GM12891 (cell line): ENCODE results near the gene ANO9.

Experiments used
- PAX5 ChIP-seq: IDR thresholded peaks from 2 replicates; pipeline ENCODE4 v1.6.1; 2011; ENCODE audit warnings: low read length, moderate library complexity, mild to moderate bottlenecking; ENCODE audit not compliant: insufficient read depth, severe bottlenecking
- POLR2A ChIP-seq: IDR thresholded peaks from 2 replicates; pipeline ENCODE4 v1.6.1; 2011; ENCODE audit warnings: low read depth, low read length, control low read depth
- POLR2AphosphoS5 ChIP-seq: IDR thresholded peaks from 2 replicates; pipeline ENCODE4 v1.6.1; 2011; ENCODE audit warnings: low read depth, low read length, control low read depth
- POU2F2 ChIP-seq: IDR thresholded peaks from 2 replicates; pipeline ENCODE4 v1.6.1; 2011; ENCODE audit warnings: low read depth, mild to moderate bottlenecking, control low read depth, low read length, moderate library complexity
- SPI1 ChIP-seq: IDR thresholded peaks from 2 replicates; pipeline ENCODE4 v1.6.1; 2011; ENCODE audit warnings: low read depth, low read length, control low read depth
- TAF1 ChIP-seq: IDR thresholded peaks from 2 replicates; pipeline ENCODE4 v1.6.1; 2011; ENCODE audit warnings: low read depth, low read length, control low read depth

DNA sequence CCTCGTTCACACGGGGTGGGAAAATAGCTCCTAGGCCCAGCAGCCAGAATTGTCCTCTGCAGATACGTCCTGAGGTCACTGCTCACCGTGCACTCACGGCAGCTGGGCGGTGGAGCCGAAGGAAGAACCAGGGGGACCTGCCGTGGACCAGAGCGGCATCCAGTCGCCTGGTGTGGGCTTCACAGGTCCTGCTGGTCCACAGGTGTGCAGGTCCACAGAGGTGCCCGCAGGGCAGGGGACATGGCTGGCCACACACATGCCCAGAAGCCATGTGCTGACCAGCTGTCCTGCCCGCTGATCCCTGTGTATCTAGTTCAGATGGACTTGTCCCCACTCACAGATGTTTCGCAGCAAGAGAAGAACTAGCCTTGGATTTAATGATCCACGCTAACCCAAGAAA lies 58.4 kb downstream of the ANO9 start:
- TF ChIP-seq POLR2A (no peak), POLR2AphosphoS5 (no peak), TAF1 (no peak), SPI1 (no peak), POU2F2 (no peak), PAX5 (no peak)
